CD14-positive monocyte (primary cell): Measurements from ENCODE around the gene ZCWPW1. TPM values are rescaled to one million over a fixed set of nuclear protein-coding genes. Genes with fewer than 3 reads are reported as not detected.

Experiments used
- DNase-seq, 3 donors: peaks; one replicate each; pipeline ENCODE4 v3.0.0-alpha.2; 2011 to 2022
- H2AFZ ChIP-seq: 2 replicates; pipeline ENCODE4 v1.6.0; 2012; ENCODE audit warnings: mild to moderate bottlenecking, low read depth, low read length, inconsistent platforms; ENCODE audit not compliant: insufficient read depth, poor library complexity, severe bottlenecking
- H3K27ac ChIP-seq, 2 donors: 1 replicate in 1 of 2; 2 replicates in 1 of 2; pipeline ENCODE4 v1.5.1; 2012 to 2013; ENCODE audit warnings: low read length in 2 of 2, control low read depth in 1 of 2, inconsistent platforms in 1 of 2, low read depth in 1 of 2, mild to moderate bottlenecking in 1 of 2
- H3K27me3 ChIP-seq, 2 donors: one replicate each; pipeline versions ENCODE4 v1.6.0 to v1.6.1; 2011 to 2013; ENCODE audit warnings: low read length in 2 of 2; ENCODE audit not compliant: control insufficient read depth in 2 of 2, insufficient read depth in 2 of 2
- H3K36me3 ChIP-seq, 2 donors: replicated peaks in 1 of 2; 1 replicate in 1 of 2; 2 replicates in 1 of 2; pipeline versions ENCODE4 v1.5.1 to v1.6.1; 2012 to 2013; ENCODE audit warnings: low read length in 2 of 2, control low read depth in 1 of 2, inconsistent platforms in 1 of 2, mild to moderate bottlenecking in 1 of 2; ENCODE audit not compliant: insufficient read depth in 2 of 2, control insufficient read depth in 1 of 2
- H3K4me1 ChIP-seq, 2 donors: 1 replicate in 1 of 2; 2 replicates in 1 of 2; pipeline versions ENCODE4 v1.5.1 to v1.6.1; 2012 to 2013; ENCODE audit warnings: low read length in 2 of 2, control low read depth in 1 of 2, inconsistent platforms in 1 of 2, mild to moderate bottlenecking in 1 of 2, moderate library complexity in 1 of 2; ENCODE audit not compliant: insufficient read depth in 2 of 2, control insufficient read depth in 1 of 2
- H3K4me2 ChIP-seq: replicated peaks from 2 replicates; pipeline ENCODE3; 2012; ENCODE audit warnings: low read length, moderate library complexity, mild to moderate bottlenecking; ENCODE audit not compliant: poor library complexity, severe bottlenecking; ENCODE audit errors: extremely low read depth
- H3K4me3 ChIP-seq, 3 experiments: fragments of 200-600 bp in 1 of 3; sonication (generic) in 1 of 3; replicated peaks in 1 of 3; 1 replicate in 2 of 3; 2 replicates in 1 of 3; pipeline ENCODE4 v1.5.1; 2011 to 2013; ENCODE audit warnings: low read length in 3 of 3, mild to moderate bottlenecking in 3 of 3, control low read depth in 2 of 3, low read depth in 2 of 3, inconsistent platforms in 1 of 3, moderate library complexity in 1 of 3
- H3K79me2 ChIP-seq: 2 replicates; pipeline ENCODE4 v1.6.0; 2012; ENCODE audit warnings: mild to moderate bottlenecking, control low read depth, inconsistent platforms, low read length, moderate library complexity; ENCODE audit not compliant: insufficient read depth
- H3K9ac ChIP-seq: 2 replicates; pipeline ENCODE4 v1.6.0; 2017; ENCODE audit warnings: low read length, mild to moderate bottlenecking; ENCODE audit not compliant: insufficient read depth, poor library complexity, severe bottlenecking
- H3K9me3 ChIP-seq, 2 donors: replicated peaks in 1 of 2; 1 replicate in 1 of 2; 2 replicates in 1 of 2; pipeline versions ENCODE4 v1.5.1 to v1.6.1; 2012 to 2013; ENCODE audit warnings: low read length in 2 of 2, control low read depth in 1 of 2; ENCODE audit not compliant: control insufficient read depth in 1 of 2, insufficient read depth in 1 of 2
- H4K20me1 ChIP-seq: 2 replicates; pipeline ENCODE4 v1.6.0; 2012; ENCODE audit warnings: mild to moderate bottlenecking, low read length, control low read depth, moderate library complexity; ENCODE audit not compliant: insufficient read depth
- H3K27ac Mint-ChIP-seq, 7 donors: one replicate each; pipeline ENCODE4 v1.8.0; 2020; ENCODE audit warnings: mild to moderate bottlenecking in 7 of 7, mixed read lengths in 7 of 7, moderate library complexity in 6 of 7, inconsistent platforms in 2 of 7
- H3K27me3 Mint-ChIP-seq, 3 donors: one replicate each; pipeline ENCODE4 v1.8.0; 2021 to 2022; ENCODE audit warnings: low read depth in 3 of 3, mild to moderate bottlenecking in 3 of 3, mixed read lengths in 3 of 3, moderate library complexity in 3 of 3, inconsistent platforms in 1 of 3
- H3K36me3 Mint-ChIP-seq, 2 donors: one replicate each; pipeline ENCODE4 v1.8.0; 2020; ENCODE audit warnings: mixed read lengths in 2 of 2, inconsistent platforms in 1 of 2, mild to moderate bottlenecking in 1 of 2
- H3K4me1 Mint-ChIP-seq: one replicate; pipeline ENCODE4 v1.8.0; 2020; ENCODE audit warnings: mild to moderate bottlenecking, mixed read lengths
- H3K4me3 Mint-ChIP-seq, 2 donors: one replicate each; pipeline ENCODE4 v1.8.0; 2020; ENCODE audit warnings: mild to moderate bottlenecking in 2 of 2, mixed read lengths in 2 of 2, moderate library complexity in 1 of 2
- H3K9me3 Mint-ChIP-seq, 7 donors: one replicate each; pipeline ENCODE4 v1.8.0; 2020 to 2022; ENCODE audit warnings: mixed read lengths in 7 of 7, mild to moderate bottlenecking in 6 of 7, moderate library complexity in 6 of 7, inconsistent platforms in 2 of 7
- CTCF ChIP-seq: fragments of 200-600 bp; IDR thresholded peaks from one replicate; pipeline ENCODE4 v1.8.0; 2022; ENCODE audit warnings: antibody characterized with exemption, mild to moderate bottlenecking
- WGBS: methylation state at CpG from one replicate; pipeline ENCODE4 v1.1.5; 2013; ENCODE audit warnings: missing lambda C conversion rate; ENCODE audit not compliant: insufficient coverage; 5-methylcytosine and 5-hydroxymethylcytosine counted together
- intact Hi-C, 2 donors: fragments of 100-400 bp; cut with micrococcal nuclease; formaldehyde crosslinking; loops; one replicate each; pipeline versions ENCODE4 v1.15.0 to v1.15.1; 2023
- polyA plus RNA-seq, 3 donors: library from polyadenylated mRNA; depleted of rRNA in 1 of 3; unstranded in 2 of 3; stranded (reverse) in 1 of 3; fragments of 300-500 nt in 2 of 3; fragments of >200 nt in 1 of 3; fragmentation: Illumina TruSeq in 2 of 3; gene quantifications; 1 replicate in 2 of 3; 2 replicates in 1 of 3; pipeline ENCODE4 v1.2.3, GENCODE V29; 2012 to 2021

The ZCWPW1 gene
- polyA plus RNA-seq, 3 donors, result 0.60 to 1.9 (median 1.2) TPM

GRCh38 chr7:100475549-100475948 lies 47.0 kb upstream of the ZCWPW1 start:
- Mint-ChIP-seq H3K4me3 (peak overlapping the region; percentile 95 to 96), H3K9me3 (peaks cover 0 to 2% (median 0%) of the 10 kb centered on the region in 7 donors), H3K27ac (peak overlapping the region in 4 of 7 donors; percentile 14 to 85 (median 70)), H3K4me1 (peaks cover 50% of the 10 kb centered on the region), H3K36me3 (peaks cover 25 to 56% of the 10 kb centered on the region in 2 donors), H3K27me3 (peaks cover 0 to 5% (median 2%) of the 10 kb centered on the region in 3 donors)
- DNase-seq, result no peak
- peaks cover 19 to 52% of the 10 kb centered on the region in 2 donors for H3K36me3 ChIP-seq
- peak overlapping the region; percentile 97 for H3K4me2 ChIP-seq
- peak overlapping the region in 1 of 2 donors; percentile 84 for H3K27ac ChIP-seq
- WGBS, result no CpG with 5 or more reads among the region's 9 CpGs
- H4K20me1 ChIP-seq, result peaks cover 85% of the 10 kb centered on the region
- no peak for TF ChIP-seq CTCF
- no peaks in the 10 kb centered on the region for H3K9me3 ChIP-seq
- intact Hi-C loops, result loop anchor here (5.0 kb wide), 1 partner anchor 82 kb away; no protein-coding TSS in a partner anchor
- peaks cover 53 to 61% of the 10 kb centered on the region in 2 donors for H3K4me1 ChIP-seq
- no peak overlapping the region for H2AFZ ChIP-seq
- H3K4me3 ChIP-seq, result peak overlapping the region in 1 of 3 experiments; percentile 99
- peaks cover 58% of the 10 kb centered on the region for H3K79me2 ChIP-seq
- H3K27me3 ChIP-seq, result no peaks in the 10 kb centered on the region
- peak overlapping the region; percentile 89 for H3K9ac ChIP-seq

- peaks cover 33 to 78% of the 10 kb centered on the region in 2 donors for H3K36me3 Mint-ChIP-seq
- Histone ChIP-seq H3K4me1 (peaks cover 51 to 56% of the 10 kb centered on the region in 2 donors), H4K20me1 (peaks cover 100% of the 10 kb centered on the region), H3K9ac (no peak overlapping the region), H3K4me2 (peak overlapping the region; percentile 14), H2AFZ (no peak overlapping the region), H3K36me3 (peaks cover 28 to 73% of the 10 kb centered on the region in 2 donors), H3K79me2 (peaks cover 44% of the 10 kb centered on the region), H3K4me3 (peak overlapping the region in 1 of 3 experiments; percentile 15), H3K27ac (peak overlapping the region; percentile 0 to 52), H3K9me3 (no peaks in the 10 kb centered on the region), H3K27me3 (no peaks in the 10 kb centered on the region)
- H3K27ac Mint-ChIP-seq, result peak overlapping the region in 6 of 7 donors; percentile 25 to 86 (median 63)
- DNase-seq, result peak in 2 of 3 donors; percentile 22 to 77
- H3K9me3 Mint-ChIP-seq, result peaks cover 0 to under 1% (median 0%) of the 10 kb centered on the region in 7 donors
- TF ChIP-seq CTCF, result no peak
- peaks cover 53% of the 10 kb centered on the region for H3K4me1 Mint-ChIP-seq
- H3K4me3 Mint-ChIP-seq, result no peak overlapping the region
- 49% methylated on average over 12 of the region's 14 CpGs for WGBS
- peaks cover 0 to 3% (median 2%) of the 10 kb centered on the region in 3 donors for H3K27me3 Mint-ChIP-seq
- intact Hi-C loops, result loop anchor here in 1 of 2 donors (5.0 kb wide), 1 partner anchor 254 kb away; no protein-coding TSS in a partner anchor
Observed at GRCh38 chr7:100472854-100473499, 44.5 kb upstream of the ZCWPW1 start.
